Effector memory CD8-positive, alpha-beta T cell (primary cell): Measurements from ENCODE around the gene CPE.

ENCODE experiments used
- ATAC-seq: fragments of 150-1000 bp; cut with Tn5 transposase; replicated peaks from 2 replicates; pipeline ENCODE4 v1.10.0; 2021; ENCODE audit warnings: mild to moderate bottlenecking, moderate library complexity
- DNase-seq, 3 experiments: peaks; one replicate each; pipeline ENCODE4 v3.0.0; 2021
- H3K27ac Mint-ChIP-seq, 2 donors: one replicate each; pipeline ENCODE4 v1.8.0; 2022; ENCODE audit warnings: mild to moderate bottlenecking in 2 of 2, mixed read lengths in 2 of 2, moderate library complexity in 2 of 2
- H3K27me3 Mint-ChIP-seq, 2 donors: one replicate each; pipeline ENCODE4 v1.8.0; 2022; ENCODE audit warnings: mixed read lengths in 2 of 2
- H3K36me3 Mint-ChIP-seq: one replicate; pipeline ENCODE4 v1.8.0; 2022; ENCODE audit warnings: mild to moderate bottlenecking, moderate library complexity, mixed read lengths; ENCODE audit not compliant: insufficient read depth
- H3K4me1 Mint-ChIP-seq, 2 donors: one replicate each; pipeline ENCODE4 v1.8.0; 2022; ENCODE audit warnings: low read depth in 2 of 2, mixed read lengths in 2 of 2
- H3K4me3 Mint-ChIP-seq, 2 donors: one replicate each; pipeline ENCODE4 v1.8.0; 2022; ENCODE audit warnings: mild to moderate bottlenecking in 2 of 2, mixed read lengths in 2 of 2, moderate library complexity in 2 of 2
- H3K9me3 Mint-ChIP-seq, 2 donors: one replicate each; pipeline ENCODE4 v1.8.0; 2022; ENCODE audit warnings: mixed read lengths in 2 of 2

Gene CPE

DNA sequence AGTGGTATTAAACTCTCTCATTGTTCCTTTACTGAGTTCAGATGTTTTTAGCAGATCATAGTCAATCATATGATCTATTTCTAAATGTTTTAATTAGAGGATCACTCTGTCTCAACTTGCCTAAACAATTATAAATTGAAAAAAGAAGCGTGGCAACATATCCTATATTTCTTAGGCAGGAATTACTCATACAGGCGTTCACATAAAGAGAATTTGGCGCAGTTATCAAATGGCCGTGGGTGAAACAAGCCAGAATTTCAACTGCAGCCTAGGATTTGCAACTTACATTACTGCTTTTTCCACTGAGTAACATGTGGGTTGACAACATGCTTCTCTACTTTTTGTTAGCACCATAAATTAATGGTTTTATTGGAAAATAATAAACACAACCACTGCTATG lies 141.3 kb downstream of the CPE start:
- no peak overlapping the region for H3K4me3 Mint-ChIP-seq

DNA sequence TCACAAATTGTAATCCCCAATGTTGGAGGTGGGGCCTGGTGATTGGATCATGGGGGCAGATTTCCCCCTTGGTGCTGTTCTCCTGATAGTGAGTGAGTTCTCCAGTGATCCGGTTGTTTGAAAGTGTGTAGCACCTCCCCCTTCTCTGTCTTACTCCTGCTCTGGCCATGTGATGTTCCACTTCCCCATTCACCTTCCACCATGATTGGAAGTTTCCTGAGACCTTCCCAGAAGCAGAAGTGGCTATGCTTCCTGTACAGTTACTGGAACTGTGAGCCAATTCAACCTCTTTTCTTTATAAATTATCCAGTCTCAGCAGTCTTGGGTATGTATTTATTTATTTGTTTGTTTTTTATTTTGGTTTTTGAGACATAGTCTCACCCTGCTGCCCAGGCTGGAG lies 143.2 kb downstream of the CPE start:
- H3K4me3 Mint-ChIP-seq = no peak overlapping the region
- no peaks in the 10 kb centered on the region for H3K9me3 Mint-ChIP-seq
- no peaks in the 10 kb centered on the region for H3K27me3 Mint-ChIP-seq
- H3K27ac Mint-ChIP-seq = no peak overlapping the region
- H3K4me1 Mint-ChIP-seq = no peaks in the 10 kb centered on the region
- H3K36me3 Mint-ChIP-seq = no peaks in the 10 kb centered on the region
- ATAC-seq (no peak), DNase-seq (no peak)

More for the DNA sequence above, 141.3 kb downstream of the CPE start:
- Mint-ChIP-seq H3K9me3 (no peaks in the 10 kb centered on the region), H3K4me1 (no peaks in the 10 kb centered on the region), H3K27me3 (peaks cover 0 to 6% of the 10 kb centered on the region in 2 donors), H3K36me3 (no peaks in the 10 kb centered on the region), H3K27ac (no peak overlapping the region)
- DNase-seq = no peak
- ATAC-seq = no peak

DNA sequence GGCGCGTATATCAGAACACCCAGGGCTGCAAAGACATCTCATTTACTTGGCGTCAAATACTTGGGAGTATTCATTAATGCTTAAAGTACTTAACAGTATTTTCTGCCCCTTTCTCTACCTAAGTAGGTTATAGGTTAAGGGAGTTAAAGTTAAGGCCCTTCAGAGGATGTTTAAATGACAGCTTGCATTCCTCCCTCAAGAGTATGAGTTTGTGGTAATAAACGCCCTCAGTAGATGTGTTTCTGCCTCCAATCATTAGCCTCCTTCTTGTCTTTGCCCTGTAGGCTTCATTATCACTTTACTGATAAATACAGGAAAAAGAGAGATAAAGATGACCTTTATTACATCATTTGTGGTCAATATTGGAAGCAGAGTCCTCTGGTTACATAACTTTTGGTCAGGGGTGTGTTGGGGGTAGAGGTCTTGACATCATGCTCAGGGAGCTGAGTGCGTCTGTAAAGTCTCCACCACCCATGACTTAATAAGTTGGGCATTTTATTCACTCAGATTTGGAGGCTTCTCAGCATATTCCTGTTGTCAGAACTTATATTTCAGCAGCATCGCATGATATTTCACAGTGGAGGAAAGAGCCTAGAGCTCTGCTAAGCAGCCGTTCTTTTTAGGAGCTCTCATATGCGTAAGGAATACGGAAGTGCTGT lies 145.9 kb downstream of the CPE start:
- DNase-seq (no peak), ATAC-seq (no peak)
- Mint-ChIP-seq H3K9me3 (no peaks in the 10 kb centered on the region), H3K4me1 (no peaks in the 10 kb centered on the region), H3K36me3 (no peaks in the 10 kb centered on the region), H3K27ac (no peak overlapping the region), H3K4me3 (no peak overlapping the region), H3K27me3 (peaks cover 0 to 3% of the 10 kb centered on the region in 2 donors)

DNA sequence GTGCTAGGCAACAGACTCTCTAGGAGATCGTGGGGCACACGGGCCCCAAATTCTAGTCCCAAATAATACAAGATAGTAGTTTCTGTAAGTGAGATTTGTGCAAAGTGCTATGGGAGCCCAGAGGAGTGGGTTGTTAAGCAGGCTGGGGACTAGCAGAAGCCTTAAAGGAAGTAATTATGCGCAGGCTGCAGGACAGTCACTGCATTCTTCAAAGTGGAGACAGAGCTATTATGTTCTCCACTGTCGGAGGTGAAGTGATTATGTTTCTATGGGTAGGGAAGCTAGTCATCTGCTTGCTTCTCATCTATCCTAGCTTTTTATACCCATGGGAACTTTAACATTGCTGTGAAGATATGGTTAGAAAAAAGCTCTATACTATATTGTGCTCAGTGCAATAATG lies 154.2 kb downstream of the CPE start:
- Mint-ChIP-seq H3K27me3 (peaks cover 16 to 26% of the 10 kb centered on the region in 2 donors), H3K27ac (no peak overlapping the region), H3K36me3 (no peaks in the 10 kb centered on the region), H3K9me3 (no peaks in the 10 kb centered on the region), H3K4me3 (no peak overlapping the region), H3K4me1 (no peaks in the 10 kb centered on the region)
- no peak for ATAC-seq
- no peak for DNase-seq

DNA sequence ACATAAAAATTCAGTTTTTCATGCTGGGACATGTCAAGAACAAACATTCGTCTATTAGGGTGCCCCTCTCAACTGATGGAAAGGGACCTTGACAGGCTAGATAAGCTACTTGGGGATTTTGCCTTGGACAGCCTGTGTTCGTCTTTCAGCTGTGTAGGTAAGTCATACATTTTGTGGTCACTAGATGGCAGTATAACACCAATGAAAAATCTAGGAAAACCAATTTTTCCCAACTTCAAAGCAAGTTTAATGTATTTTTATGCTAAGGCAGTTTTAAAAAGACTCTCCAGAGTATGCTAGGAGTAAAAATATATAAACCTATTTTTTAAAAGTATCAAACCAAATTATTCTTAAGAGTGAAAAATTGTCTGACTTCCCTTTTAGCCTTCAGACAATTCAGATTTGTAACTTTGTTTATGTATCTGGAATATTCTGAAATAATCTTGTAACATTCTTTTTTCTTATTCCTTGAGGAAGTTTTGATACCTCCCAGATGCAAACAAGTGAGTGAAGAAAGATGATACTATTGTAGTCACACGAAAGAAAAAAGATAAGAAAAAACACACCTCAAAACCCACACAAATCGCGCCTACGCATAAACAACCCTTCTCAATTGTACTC lies 158.3 kb downstream of the CPE start:
- Mint-ChIP-seq H3K36me3 (no peaks in the 10 kb centered on the region), H3K27ac (no peak overlapping the region), H3K4me1 (no peaks in the 10 kb centered on the region), H3K9me3 (no peaks in the 10 kb centered on the region), H3K27me3 (peaks cover 18 to 38% of the 10 kb centered on the region in 2 donors), H3K4me3 (no peak overlapping the region)
- no peak for DNase-seq
- no peak for ATAC-seq

DNA sequence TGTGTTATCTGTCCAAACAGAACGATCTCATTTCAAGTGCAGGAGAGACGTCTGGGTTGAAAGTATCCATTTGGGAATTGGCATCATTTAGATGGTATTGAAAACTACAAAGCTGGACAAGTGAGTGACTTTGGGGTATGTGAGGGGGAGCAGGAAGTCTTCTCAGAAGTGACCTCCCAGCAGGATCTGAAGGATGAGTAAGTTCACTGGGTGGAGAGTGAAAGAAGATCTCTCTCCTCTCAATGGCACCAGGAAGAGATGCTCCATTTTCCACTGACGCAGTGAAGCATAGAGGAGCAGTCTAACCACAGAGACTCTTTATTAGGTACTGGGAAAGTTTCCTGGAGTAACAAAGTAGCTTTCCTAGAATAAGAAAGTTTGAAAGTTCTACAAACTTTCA lies 161.0 kb downstream of the CPE start:
- Mint-ChIP-seq H3K27me3 (peaks cover 16 to 20% of the 10 kb centered on the region in 2 donors), H3K4me1 (no peaks in the 10 kb centered on the region), H3K36me3 (no peaks in the 10 kb centered on the region), H3K27ac (no peak overlapping the region), H3K9me3 (no peaks in the 10 kb centered on the region), H3K4me3 (no peak overlapping the region)
- ATAC-seq (no peak), DNase-seq (no peak)

DNA sequence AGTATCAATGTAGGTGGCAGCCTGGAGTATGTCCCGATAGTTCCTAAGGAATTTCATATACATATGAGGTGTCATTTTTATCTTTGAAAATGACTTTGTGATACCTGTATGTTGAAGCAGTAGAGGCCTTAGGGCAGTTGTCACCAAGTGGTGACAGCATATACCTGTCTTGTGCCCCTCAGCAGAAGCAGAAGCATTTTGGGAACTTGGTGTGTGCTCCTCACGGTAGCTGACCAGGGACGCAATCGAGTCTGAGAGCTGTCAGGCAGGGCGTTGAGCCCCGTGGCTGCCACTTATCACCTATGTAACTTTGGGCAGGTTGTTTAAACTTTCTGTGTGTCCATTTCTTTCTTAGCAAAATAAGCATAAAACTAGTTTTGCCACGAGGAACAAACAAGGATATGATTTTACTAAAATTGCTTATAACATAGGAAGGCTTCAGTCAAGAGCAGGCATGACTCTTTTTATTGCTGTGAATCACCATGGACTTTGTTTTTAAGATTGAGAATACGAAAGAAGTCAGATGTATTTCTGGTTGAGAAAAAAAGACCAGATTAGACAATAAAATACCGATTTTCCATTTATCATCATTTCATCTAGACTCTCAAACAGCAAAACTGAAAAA lies 161.5 kb downstream of the CPE start:
- ATAC-seq = no peak
- no peak for DNase-seq

DNA sequence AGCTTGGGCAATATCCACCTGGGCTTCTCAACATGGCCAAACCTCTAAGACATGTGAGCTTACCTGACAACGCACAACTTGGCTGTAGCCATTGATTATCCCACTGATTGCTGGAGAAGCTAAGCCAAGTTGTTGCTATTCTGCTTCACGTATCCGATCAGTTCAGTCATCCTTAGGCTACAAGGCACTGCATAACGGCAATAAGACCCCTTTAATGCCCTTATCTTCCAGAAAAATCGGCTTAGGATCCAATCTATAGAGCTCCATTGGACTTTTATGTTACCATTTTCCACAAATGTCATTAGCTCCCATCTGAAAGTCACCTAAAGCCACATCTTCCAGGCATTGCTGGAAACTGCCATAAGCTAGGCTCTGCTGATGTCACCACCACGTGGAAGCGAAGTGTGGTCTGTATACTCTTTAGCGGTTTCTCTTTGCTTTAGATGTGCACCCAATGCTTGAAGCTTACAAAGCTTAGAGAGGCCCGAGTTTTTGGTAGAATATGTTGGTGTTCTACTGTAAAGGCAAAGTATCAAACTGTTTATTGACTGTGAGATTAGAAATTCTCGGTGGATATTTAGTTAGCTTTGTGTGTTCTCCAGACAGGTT lies 163.1 kb downstream of the CPE start:
- no peak overlapping the region for H3K27ac Mint-ChIP-seq
- DNase-seq = no peak
- no peaks in the 10 kb centered on the region for H3K36me3 Mint-ChIP-seq
- no peaks in the 10 kb centered on the region for H3K9me3 Mint-ChIP-seq
- H3K4me3 Mint-ChIP-seq = no peak overlapping the region
- ATAC-seq = no peak
- no peaks in the 10 kb centered on the region for H3K4me1 Mint-ChIP-seq
- H3K27me3 Mint-ChIP-seq = peaks cover 13 to 20% of the 10 kb centered on the region in 2 donors

More for the DNA sequence above, 161.5 kb downstream of the CPE start:
- H3K4me3 Mint-ChIP-seq = no peak overlapping the region
- peaks cover 13 to 20% of the 10 kb centered on the region in 2 donors for H3K27me3 Mint-ChIP-seq
- H3K9me3 Mint-ChIP-seq = no peaks in the 10 kb centered on the region
- no peaks in the 10 kb centered on the region for H3K4me1 Mint-ChIP-seq
- no peak overlapping the region for H3K27ac Mint-ChIP-seq
- H3K36me3 Mint-ChIP-seq = no peaks in the 10 kb centered on the region

DNA sequence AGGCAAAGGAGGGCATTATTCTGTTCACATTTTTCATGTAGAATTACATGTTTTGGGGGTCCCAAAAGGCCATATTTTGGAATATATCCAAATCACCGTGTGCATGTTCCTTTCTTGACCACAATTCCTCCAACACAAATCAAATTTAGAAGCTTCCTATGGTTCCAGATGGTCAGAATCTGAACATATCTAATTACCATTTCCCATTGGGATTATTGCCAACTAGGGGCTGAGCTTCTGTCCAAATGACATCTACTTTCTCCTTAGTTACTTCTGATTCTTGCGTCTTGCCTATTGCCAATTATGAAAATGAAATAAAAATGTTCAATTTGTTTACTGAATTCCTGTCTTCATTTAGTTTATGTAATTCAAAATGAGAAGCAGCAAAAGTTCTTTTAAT lies 163.7 kb downstream of the CPE start:
- Mint-ChIP-seq H3K36me3 (no peaks in the 10 kb centered on the region), H3K4me1 (peaks cover 2% of the 10 kb centered on the region in 2 donors), H3K27me3 (peaks cover 13 to 20% of the 10 kb centered on the region in 2 donors), H3K9me3 (no peaks in the 10 kb centered on the region), H3K4me3 (no peak overlapping the region), H3K27ac (no peak overlapping the region)
- DNase-seq = no peak
- ATAC-seq = no peak
